ENCODE measurements around the gene HSD11B1L. TPM values are rescaled to one million over a fixed set of nuclear protein-coding genes. Genes with fewer than 3 reads are reported as not detected.

Gene HSD11B1L
- total RNA-seq, 1 donor from 2014 or later, result 7.1 TPM

DNA sequence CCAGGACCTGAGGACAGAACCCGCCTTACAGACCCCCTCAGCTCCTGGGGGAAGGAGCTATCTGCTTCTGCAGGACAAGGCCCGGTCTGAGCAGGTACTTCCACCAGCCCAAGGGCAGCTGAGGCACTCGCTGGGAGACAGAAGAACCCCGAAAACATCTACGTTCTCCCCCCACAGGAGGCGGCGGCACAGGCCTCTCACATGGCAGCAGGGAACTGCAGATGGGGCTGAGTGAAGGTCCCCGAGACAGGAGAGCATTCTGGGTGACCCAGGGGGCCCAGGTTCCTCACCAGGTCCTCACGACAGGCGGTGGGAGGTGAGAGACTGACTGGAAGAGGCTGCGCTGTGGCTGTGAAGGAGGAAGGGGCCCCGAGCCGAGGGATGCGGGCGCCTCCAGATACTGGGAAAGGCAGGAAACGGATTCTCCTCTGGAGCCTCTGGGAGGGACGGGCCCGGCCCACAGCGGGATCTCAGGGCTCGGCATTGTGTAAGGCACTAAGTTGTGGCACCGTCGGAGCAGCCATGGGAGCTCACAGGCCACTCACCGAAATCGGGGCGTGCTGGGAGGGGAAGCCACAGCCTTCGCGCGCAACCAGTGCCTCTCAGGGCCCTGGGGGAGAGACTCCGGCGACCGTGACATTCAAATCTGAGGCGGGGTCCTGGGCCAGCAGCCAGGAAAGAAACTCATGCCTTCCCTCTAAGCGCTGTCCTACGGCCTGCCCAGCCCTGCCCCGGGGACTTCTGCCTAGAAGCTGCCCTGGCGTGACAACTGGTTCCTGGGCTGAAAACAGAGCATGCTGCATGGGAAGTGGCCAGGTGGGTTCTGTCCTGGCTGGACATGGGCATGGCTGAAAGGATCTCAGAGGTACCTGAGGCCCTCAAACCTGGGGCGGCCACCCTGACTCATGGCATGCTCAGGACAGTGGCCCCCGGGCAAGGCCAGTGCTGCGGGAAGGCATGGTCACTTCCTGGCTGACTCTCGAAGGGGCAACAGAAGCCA is 23.3 kb downstream of the HSD11B1L start:
- DNase-seq (ENCODE audit: low read depth), result no peak
- FAIRE-seq, result no peak
- Histone ChIP-seq H3K36me3 (ENCODE audit: control insufficient read depth, insufficient read depth, low read length) (peaks cover 44% of the 10 kb centered on the region), H3K4me3 (ENCODE audit: low read depth, low read length) (no peak overlapping the region), H3K27me3 (ENCODE audit: control insufficient read depth, insufficient read depth, low read length) (no peaks in the 10 kb centered on the region)
- no peak for TF ChIP-seq CTCF (IDR thresholded peaks at IDR 0.05; ENCODE audit: insufficient read depth, low read length, severe bottlenecking)

- no peak for TF ChIP-seq CTCF (IDR thresholded peaks at IDR 0.05; ENCODE audit: insufficient read depth, low read length, severe bottlenecking)
- Histone ChIP-seq H3K36me3 (ENCODE audit: control insufficient read depth, insufficient read depth, low read length) (peaks cover 43% of the 10 kb centered on the region), H3K27me3 (ENCODE audit: control insufficient read depth, insufficient read depth, low read length) (no peaks in the 10 kb centered on the region), H3K4me3 (ENCODE audit: low read depth, low read length) (no peak overlapping the region)
- FAIRE-seq (no peak), DNase-seq (ENCODE audit: low read depth) (no peak)
Measured at GRCh38 chr19:5705552-5705951, 24.7 kb downstream of the HSD11B1L start.

DNA sequence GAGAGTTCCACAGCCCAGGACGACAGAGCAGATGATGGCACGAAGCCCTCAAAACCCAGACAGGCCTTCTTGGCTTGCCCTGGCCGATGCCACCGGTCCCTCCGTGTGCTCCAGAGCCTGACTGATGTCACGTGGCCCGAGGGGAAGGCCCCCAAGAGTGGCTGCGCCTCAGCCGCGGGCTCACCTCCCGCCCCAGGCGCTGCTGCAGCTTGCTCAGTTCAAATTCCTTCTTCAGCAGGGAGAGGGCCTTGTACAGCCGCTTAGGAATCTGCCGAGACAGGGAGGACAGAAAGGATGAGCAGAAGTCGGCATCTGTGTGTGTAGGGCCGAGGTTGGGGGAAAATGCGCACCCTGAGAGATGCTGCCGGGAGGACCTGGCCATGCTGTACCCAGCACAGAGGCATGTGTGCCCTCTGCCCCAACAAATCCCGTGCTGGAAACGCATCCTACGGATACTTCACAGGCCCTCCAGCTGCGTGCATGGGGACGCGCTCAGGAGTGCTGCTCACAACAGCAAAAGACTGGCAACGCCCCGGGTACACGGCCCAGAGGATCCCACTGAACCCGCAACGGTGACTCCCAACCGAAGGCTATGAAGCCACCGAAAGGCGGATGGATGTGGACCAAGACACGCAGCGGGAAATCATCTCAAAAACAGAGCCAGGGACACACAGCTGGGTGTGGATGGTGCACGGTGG is 26.2 kb downstream of the HSD11B1L start:
- no peaks in the 10 kb centered on the region for H3K27me3 ChIP-seq (ENCODE audit: control insufficient read depth, insufficient read depth, low read length)
- H3K4me3 ChIP-seq (ENCODE audit: low read depth, low read length), result no peak overlapping the region
- FAIRE-seq, result peak; percentile 18
- no peak for TF ChIP-seq CTCF (IDR thresholded peaks at IDR 0.05; ENCODE audit: insufficient read depth, low read length, severe bottlenecking)
- peaks cover 44% of the 10 kb centered on the region for H3K36me3 ChIP-seq (ENCODE audit: control insufficient read depth, insufficient read depth, low read length)
- no peak for DNase-seq (ENCODE audit: low read depth)

- no peak overlapping the region for H3K4me3 ChIP-seq (ENCODE audit: low read depth, low read length)
- no peak for TF ChIP-seq CTCF (IDR thresholded peaks at IDR 0.05; ENCODE audit: insufficient read depth, low read length, severe bottlenecking)
- H3K36me3 ChIP-seq (ENCODE audit: control insufficient read depth, insufficient read depth, low read length), result peaks cover 49% of the 10 kb centered on the region
- DNase-seq (ENCODE audit: low read depth) (no peak), FAIRE-seq (no peak)
- no peaks in the 10 kb centered on the region for H3K27me3 ChIP-seq (ENCODE audit: control insufficient read depth, insufficient read depth, low read length)
Measured at GRCh38 chr19:5707576-5708575, 27.0 kb downstream of the HSD11B1L start.

- H3K27me3 ChIP-seq (ENCODE audit: control insufficient read depth, insufficient read depth, low read length), result no peaks in the 10 kb centered on the region
- peaks cover 37% of the 10 kb centered on the region for H3K36me3 ChIP-seq (ENCODE audit: control insufficient read depth, insufficient read depth, low read length)
- no peak overlapping the region for H3K4me3 ChIP-seq (ENCODE audit: low read depth, low read length)
- no peak for FAIRE-seq
- TF ChIP-seq CTCF (IDR thresholded peaks at IDR 0.05; ENCODE audit: insufficient read depth, low read length, severe bottlenecking), result no peak
- no peak for DNase-seq (ENCODE audit: low read depth)
Measured at GRCh38 chr19:5711025-5711424, 30.2 kb downstream of the HSD11B1L start.

Data from bronchial epithelial cell (primary cell).